ENCODE results near the gene CSTF1.

The CSTF1 gene

DNA sequence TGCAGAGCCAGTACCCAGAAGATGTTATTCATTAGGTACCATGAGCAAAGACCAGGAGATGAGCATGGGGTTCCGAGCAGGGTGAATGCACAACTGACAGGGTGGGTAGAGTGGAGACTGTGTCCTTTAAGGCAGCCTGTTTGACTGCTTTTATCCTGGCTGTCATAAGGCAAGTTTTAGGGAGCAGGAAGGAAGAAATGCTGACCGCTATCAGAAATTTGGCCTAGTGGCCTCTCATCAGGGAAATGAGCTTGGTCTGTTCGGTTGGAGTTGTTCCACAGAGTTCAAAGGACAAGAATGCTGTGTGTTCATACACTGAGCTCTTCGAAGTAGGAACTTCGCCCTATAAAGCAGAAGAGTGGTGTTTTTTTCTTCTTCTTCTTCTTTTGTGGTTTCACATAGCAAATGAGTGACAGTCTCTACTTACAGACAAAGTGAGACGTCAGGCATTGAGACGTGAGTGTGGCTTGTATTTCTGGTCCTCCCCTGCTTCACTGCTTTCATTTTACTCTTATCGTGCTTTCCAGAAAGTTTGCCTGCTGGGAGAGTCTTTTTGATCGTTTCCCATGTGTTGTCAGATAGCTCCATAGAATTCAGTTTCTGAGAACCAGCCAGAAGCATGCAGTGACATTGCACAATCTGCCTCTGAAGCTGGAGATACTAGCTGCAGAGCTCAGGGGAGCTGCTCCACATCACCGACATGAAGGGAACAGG is 19.5 kb downstream of the CSTF1 start, which contains the start of gene CASS4:
Gene CASS4 (plus strand): TSS at position 502 of the 714 bp plus-strand sequence. CDS start 199 bp downstream, at position 701.
- H3K36me3 ChIP-seq, result peaks cover 8% of the 10 kb centered on the region
- TF ChIP-seq, protein P1, sequence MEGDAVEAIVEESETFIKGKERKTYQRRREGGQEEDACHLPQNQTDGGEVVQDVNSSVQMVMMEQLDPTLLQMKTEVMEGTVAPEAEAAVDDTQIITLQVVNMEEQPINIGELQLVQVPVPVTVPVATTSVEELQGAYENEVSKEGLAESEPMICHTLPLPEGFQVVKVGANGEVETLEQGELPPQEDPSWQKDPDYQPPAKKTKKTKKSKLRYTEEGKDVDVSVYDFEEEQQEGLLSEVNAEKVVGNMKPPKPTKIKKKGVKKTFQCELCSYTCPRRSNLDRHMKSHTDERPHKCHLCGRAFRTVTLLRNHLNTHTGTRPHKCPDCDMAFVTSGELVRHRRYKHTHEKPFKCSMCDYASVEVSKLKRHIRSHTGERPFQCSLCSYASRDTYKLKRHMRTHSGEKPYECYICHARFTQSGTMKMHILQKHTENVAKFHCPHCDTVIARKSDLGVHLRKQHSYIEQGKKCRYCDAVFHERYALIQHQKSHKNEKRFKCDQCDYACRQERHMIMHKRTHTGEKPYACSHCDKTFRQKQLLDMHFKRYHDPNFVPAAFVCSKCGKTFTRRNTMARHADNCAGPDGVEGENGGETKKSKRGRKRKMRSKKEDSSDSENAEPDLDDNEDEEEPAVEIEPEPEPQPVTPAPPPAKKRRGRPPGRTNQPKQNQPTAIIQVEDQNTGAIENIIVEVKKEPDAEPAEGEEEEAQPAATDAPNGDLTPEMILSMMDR (IDR thresholded peaks at IDR 0.05; ENCODE audit: low read depth, low read length), result no peak
- no peak within 1 kb of the TSS for H3K4me3 ChIP-seq (ENCODE audit: low read depth, low read length)
- DNase-seq, result no peak
- H3K27ac ChIP-seq, result no peak within 1 kb of the TSS
- no peaks in the 10 kb centered on the region for H3K27me3 ChIP-seq (ENCODE audit: insufficient read depth, low read depth, severe bottlenecking)
- H3K9me3 ChIP-seq (ENCODE audit: severe bottlenecking), result no peaks in the 10 kb centered on the region

DNA sequence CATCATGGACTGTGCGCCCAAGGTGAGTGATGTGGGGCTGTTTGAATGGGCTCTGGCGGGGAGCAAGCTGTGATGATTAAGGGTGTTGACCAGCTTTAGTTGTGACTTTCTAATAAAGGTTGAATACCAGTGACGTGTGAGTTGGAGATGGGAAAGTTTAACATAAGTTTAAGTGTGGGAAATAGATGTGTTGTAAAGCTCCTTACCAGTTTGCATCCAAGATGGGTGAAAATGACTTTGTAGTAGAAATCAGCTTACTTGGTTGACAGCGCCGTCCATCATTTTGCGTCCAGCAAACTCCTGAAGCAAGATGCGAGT is 20.0 kb downstream of the CSTF1 start:
- Histone ChIP-seq H3K27ac (no peak overlapping the region), H3K27me3 (ENCODE audit: insufficient read depth, low read depth, severe bottlenecking) (no peaks in the 10 kb centered on the region), H3K4me3 (ENCODE audit: low read depth, low read length) (no peak overlapping the region), H3K36me3 (peaks cover 2% of the 10 kb centered on the region), H3K9me3 (ENCODE audit: severe bottlenecking) (no peaks in the 10 kb centered on the region)
- TF ChIP-seq, protein P1 (IDR thresholded peaks at IDR 0.05; ENCODE audit: low read depth, low read length), result no peak
- DNase-seq, result no peak

DNA sequence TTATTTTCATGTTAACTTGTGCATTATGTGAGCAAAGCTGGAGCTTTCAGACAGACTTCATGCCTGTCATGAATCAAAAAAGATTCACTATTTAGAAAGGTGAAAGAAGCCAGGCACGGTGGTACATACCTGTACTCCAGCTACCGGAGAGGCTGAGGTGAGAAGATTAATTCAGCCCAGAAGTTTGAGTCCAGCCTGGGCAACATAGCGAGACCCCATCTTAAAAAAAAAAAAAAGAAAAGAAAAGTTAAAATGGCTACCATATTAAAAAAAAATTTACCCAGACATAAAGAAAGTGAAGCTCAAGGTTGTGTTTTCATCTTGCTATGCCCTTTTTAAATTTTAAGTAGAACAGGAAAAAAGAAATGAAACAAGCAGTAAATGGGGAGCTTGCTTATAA is 20.5 kb downstream of the CSTF1 start:
- no peak for DNase-seq
- Histone ChIP-seq H3K4me3 (ENCODE audit: low read depth, low read length) (no peak overlapping the region), H3K27me3 (ENCODE audit: insufficient read depth, low read depth, severe bottlenecking) (no peaks in the 10 kb centered on the region), H3K36me3 (no peaks in the 10 kb centered on the region), H3K9me3 (ENCODE audit: severe bottlenecking) (no peaks in the 10 kb centered on the region), H3K27ac (no peak overlapping the region)
- TF ChIP-seq, protein P1 (IDR thresholded peaks at IDR 0.05; ENCODE audit: low read depth, low read length), result no peak

DNA sequence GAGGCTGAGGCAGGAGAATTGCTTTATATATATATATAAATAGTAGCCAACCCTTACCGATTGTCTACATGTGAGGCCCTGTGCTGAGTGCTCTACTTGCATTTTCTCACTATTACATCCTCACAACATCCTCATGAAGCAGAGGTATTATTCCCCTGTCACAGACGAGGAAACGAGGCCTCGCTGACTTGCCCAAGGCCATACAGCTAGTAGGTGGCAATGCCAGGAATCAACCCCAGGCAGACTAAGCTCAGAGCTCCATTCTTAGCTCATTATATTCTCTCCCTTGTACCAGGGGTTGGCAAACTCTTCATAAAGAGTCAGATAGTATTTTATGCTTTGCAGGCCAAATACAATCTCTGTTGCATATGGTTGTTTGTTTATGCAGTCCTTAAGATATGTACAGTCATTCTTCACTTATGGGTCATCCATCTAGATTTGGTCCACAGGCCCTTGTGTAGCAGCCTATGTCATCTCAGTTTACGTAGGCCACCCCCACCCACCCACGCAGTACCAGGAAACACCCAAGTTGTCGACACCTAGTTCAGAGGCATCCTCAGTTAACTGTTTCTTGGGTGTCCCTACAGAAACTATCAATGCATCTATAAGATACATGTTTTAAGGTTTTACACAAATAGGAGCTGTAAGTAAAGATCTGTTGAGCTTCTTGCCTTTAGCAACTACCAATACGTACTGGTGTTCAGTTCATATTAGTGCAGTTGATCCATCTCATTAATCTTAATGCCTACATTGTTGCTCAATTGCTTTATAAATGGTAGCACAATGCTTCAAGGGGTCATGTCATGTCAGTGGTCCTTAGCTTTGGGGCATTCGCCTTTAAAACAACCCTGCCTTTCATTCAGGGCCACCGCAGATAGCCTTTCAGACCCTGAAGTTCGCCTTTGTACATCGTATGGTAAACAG is 22.7 kb downstream of the CSTF1 start:
- no peaks in the 10 kb centered on the region for H3K9me3 ChIP-seq (ENCODE audit: severe bottlenecking)
- H3K27ac ChIP-seq, result no peak overlapping the region
- no peaks in the 10 kb centered on the region for H3K27me3 ChIP-seq (ENCODE audit: insufficient read depth, low read depth, severe bottlenecking)
- TF ChIP-seq, protein P1 (IDR thresholded peaks at IDR 0.05; ENCODE audit: low read depth, low read length), result no peak
- no peak for DNase-seq
- no peaks in the 10 kb centered on the region for H3K36me3 ChIP-seq
- H3K4me3 ChIP-seq (ENCODE audit: low read depth, low read length), result no peak overlapping the region

DNA sequence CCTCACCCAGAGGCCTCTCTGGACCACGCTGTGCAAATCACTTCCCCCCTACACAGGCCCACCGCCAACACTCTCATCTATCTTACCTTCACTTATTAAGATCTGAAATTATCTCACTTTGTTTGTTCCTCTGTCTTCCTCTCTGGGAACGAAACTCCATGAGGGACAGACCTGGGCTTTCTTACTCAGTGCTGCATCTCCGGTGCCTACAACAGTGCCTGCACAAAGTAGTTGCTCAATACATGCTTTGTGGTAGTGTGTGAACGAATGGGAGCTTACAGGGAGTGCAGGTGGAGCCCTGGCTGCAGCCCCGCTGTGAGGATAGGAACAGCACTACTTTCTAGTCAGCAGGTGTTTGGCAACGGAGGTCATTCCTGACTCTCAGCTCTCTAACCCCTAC is 25.0 kb downstream of the CSTF1 start:
- peaks cover 14% of the 10 kb centered on the region for H3K27me3 ChIP-seq (ENCODE audit: insufficient read depth, low read depth, severe bottlenecking)
- TF ChIP-seq, protein P1 (IDR thresholded peaks at IDR 0.05; ENCODE audit: low read depth, low read length), result no peak

More for the DNA sequence above, 25.0 kb downstream of the CSTF1 start:
- Histone ChIP-seq H3K27ac (no peak overlapping the region), H3K4me3 (ENCODE audit: low read depth, low read length) (no peak overlapping the region), H3K36me3 (no peaks in the 10 kb centered on the region), H3K9me3 (ENCODE audit: severe bottlenecking) (no peaks in the 10 kb centered on the region)
- DNase-seq, result no peak

Measured in WERI-Rb-1 (cell line).